Measurements from ENCODE around the gene TLR5.

Gene TLR5

DNA sequence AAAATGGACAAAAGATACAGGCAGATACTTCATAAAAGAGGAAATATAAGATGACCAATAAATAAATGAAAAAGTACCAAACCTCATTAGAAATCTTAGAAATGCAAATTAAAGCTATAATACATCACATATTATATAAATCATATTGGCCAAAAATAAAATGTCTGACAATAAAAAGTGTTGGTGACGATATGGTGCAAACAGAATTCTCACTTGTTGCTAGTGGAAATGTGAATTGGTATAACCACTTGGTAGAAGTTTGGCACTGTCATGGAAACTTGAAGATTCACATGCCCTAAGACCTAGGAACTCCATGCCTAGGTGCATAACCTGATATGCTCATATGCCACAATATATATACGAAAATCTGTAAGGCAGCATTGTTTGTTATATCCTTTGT, 4.4 kb upstream of the TLR5 start:
- TF ChIP-seq, protein P1, sequence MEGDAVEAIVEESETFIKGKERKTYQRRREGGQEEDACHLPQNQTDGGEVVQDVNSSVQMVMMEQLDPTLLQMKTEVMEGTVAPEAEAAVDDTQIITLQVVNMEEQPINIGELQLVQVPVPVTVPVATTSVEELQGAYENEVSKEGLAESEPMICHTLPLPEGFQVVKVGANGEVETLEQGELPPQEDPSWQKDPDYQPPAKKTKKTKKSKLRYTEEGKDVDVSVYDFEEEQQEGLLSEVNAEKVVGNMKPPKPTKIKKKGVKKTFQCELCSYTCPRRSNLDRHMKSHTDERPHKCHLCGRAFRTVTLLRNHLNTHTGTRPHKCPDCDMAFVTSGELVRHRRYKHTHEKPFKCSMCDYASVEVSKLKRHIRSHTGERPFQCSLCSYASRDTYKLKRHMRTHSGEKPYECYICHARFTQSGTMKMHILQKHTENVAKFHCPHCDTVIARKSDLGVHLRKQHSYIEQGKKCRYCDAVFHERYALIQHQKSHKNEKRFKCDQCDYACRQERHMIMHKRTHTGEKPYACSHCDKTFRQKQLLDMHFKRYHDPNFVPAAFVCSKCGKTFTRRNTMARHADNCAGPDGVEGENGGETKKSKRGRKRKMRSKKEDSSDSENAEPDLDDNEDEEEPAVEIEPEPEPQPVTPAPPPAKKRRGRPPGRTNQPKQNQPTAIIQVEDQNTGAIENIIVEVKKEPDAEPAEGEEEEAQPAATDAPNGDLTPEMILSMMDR (IDR thresholded peaks at IDR 0.05; ENCODE audit: low read depth, low read length) = no peak
- DNase-seq (ENCODE audit: extremely low read depth, low read depth) = no peak

DNA sequence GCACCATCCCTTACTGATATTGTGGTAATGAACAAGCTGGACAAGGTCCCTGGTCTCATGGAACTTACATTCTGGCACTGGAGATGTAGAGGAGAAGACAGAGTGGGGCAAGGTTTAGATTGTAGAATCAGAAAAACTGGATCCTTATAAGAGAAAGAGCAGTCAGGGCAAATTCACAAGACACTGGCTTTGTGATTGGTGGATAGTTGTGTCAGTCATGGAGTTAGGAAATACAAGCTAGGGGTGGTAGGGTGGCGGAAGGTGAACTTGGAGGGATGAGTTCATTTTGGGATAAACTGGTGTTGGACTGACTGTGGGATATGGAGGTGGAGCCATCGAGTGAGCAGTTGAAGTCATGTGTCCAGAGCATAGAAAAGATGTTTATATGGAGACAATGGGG, 3.7 kb upstream of the TLR5 start:
- TF ChIP-seq, protein P1 (IDR thresholded peaks at IDR 0.05; ENCODE audit: low read depth, low read length) = no peak

DNA sequence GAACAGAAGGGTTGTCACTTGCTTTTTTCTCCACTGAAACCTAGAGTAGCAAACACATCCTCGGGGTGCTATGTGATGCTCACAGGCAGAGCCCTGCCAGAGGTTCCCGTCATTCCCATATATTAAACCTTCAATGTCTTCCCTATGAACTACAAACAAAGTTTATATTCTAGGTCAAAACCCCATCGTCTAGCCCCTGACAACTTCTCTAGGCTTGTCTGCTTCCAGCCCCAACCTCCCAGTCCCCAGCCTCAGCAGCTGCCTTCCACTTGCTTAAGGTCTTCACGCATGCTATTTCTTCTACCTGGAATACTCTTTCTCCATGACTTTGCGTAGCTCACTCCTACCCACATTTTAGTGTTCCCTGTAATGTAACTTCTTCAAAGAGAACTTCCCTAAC, 1.9 kb upstream of the TLR5 start:
- TF ChIP-seq, protein P1 (IDR thresholded peaks at IDR 0.05; ENCODE audit: low read depth, low read length) = no peak

More for the DNA sequence above, 3.7 kb upstream of the TLR5 start:
- DNase-seq (ENCODE audit: extremely low read depth, low read depth) = no peak

DNA sequence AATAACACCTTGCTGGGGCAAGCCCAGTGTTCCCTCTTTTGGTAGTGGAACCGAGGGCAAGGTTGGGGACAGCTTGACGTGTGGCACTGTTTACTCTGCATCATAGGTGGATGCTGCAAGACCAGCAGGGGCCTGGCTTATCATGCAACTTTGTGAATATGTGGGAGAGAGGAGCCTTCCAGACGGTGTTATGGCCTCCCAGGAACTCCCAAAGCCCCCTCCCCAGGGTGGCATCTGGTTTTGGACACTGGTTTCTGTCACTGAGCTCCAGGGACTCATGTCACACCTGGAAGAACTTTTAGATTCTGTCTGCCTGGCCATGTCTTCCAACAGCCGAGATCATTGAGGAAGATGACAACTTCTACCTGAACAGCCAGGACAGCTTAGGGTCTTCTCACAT, 1.4 kb upstream of the TLR5 start:
- TF ChIP-seq, protein P1 (IDR thresholded peaks at IDR 0.05; ENCODE audit: low read depth, low read length) = no peak
- DNase-seq (ENCODE audit: extremely low read depth, low read depth) = no peak

More for the DNA sequence above, 1.9 kb upstream of the TLR5 start:
- DNase-seq (ENCODE audit: extremely low read depth, low read depth) = no peak

DNA sequence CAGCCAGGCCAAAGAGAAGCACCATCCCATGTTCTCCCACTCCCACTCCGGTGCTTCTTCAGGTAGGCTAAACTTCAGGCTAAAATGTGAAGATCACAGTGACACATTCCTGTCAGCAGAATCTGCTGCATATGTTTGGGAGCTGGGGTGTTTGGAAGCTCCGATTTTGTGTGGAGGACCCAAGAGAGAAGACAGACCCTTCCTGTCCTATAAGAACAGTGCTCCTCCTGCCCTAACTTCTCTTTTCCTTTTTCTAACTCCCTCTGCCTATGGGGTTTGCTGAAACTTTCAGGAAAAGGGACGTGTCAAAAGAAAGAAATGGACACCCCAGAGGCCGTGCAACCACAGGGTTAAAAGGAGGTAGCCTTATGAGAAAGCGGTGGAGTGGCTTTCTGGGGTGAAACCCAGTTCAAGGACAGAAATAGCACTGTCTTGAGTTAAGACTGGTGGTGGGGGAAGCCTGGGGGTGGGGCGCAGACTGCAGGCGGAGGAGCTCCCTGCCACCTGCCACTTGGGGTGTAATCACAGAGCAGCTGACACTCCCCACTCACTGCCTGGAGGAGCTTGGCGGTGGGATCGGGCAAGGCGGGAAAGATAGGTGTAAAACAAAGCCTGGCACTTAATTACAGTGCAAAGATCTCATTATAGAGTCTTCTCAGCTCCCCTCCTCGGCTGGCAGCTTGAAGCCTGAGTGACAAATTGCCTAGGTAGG, 645 bp upstream of the TLR5 start:
- no peak for DNase-seq (ENCODE audit: extremely low read depth, low read depth)
- TF ChIP-seq, protein P1 (IDR thresholded peaks at IDR 0.05; ENCODE audit: low read depth, low read length) = no peak

DNA sequence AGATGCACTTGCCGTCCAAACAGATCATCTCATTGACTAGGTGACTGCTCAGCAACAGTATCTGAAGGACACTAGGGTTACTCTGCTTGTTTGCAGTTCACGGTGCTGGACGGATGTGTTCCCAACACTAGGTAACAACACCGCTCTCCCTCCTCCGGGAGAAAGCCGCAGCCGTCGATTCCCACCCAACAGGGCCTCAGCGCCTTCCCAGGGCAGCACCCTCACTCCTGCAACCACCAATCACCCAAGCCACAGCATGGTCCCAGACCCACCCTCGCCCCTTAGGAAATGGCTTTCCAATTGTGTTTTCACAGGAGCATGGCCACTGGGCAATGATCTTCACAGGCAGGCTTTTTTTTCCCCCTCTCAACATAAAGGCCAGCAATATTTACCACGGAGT, 779 bp downstream of the TLR5 start:
- TF ChIP-seq, protein P1 (IDR thresholded peaks at IDR 0.05; ENCODE audit: low read depth, low read length) = no peak
- no peak for DNase-seq (ENCODE audit: extremely low read depth, low read depth)

DNA sequence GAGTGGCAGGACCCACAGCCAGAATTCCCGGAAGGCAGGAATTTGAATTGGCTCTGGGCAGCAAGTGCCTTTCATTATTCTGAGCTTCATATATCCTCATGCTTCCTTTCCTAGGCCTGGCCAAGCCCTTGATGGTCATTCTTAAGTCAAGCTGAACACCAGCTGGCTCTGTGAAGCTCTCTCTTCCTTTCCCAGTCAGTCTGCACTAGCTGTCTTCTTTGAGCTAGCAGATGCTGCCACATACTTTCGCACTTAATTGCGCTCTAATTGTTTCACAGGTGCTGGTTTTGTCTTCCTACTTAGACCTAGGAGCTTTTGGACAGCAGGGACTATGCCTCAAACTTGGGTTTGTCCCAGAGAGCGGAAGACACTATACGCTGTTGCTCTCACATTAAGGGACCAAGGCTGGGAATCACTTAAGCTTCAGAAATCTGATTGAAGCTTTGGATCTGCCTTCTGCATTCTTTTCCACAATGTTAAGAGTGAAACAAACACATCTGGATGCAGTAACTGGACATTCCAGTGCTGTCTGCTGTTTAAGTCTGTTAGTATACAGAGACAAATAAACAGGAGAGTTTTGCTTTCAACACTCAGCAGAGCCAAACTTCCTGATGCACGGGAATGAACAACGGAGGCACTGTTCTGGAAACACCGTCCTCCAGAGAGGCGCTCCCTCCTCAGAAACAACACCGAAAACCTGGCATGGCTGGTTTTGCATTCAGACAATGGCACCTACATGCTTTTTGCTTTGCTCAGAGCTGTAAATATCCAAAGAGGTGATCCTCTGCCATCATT, 2.2 kb downstream of the TLR5 start:
- no peak for DNase-seq (ENCODE audit: extremely low read depth, low read depth)

More for the DNA sequence above, 2.2 kb downstream of the TLR5 start:
- TF ChIP-seq, protein P1 (IDR thresholded peaks at IDR 0.05; ENCODE audit: low read depth, low read length) = no peak; the same call in 1 of the 2 replicates

Measured in AG09319 (cell line).